PFSK-1 (cell line): Measurements from ENCODE around the gene ABTB1.

Experiments
- POLR2AphosphoS5 ChIP-seq: IDR thresholded peaks from 2 replicates; pipeline ENCODE4 v1.6.1; 2012; ENCODE audit warnings: low read depth, mild to moderate bottlenecking, control low read depth, low read length, moderate library complexity
- SIN3A ChIP-seq: IDR thresholded peaks from 2 replicates; pipeline ENCODE4 v1.6.1; 2012; ENCODE audit warnings: mild to moderate bottlenecking, low read length, moderate library complexity, borderline replicate concordance; ENCODE audit not compliant: insufficient read depth
- TAF1 ChIP-seq: IDR thresholded peaks from 2 replicates; pipeline ENCODE4 v1.6.1; 2012; ENCODE audit warnings: low read length, control low read depth, borderline replicate concordance; ENCODE audit not compliant: insufficient read depth

DNA sequence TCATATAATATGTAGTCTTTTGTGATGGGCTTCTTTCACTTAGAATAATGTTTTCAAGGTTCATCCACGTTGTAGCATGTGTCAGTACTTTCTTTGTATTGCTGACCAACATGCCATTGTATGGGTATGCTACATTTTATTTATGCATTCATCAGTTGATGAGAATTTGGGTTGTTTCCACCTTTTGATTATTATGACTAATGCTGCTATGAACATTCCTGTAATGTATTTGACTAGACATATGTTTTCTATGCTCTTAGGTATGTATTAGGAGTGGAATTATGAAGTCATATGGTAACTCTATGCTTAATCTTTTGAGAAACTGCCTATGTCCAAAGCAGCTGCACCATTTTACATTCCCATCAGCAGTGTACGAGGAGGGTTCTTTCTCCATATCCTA lies 46.9 kb upstream of the ABTB1 start:
- TF ChIP-seq POLR2AphosphoS5 (no peak), SIN3A (no peak), TAF1 (no peak)
